Urinary bladder (tissue), 4 donors: ENCODE data around the gene HSPB8. TPM values are rescaled to one million over a fixed set of nuclear protein-coding genes. Genes with fewer than 3 reads are reported as not detected.

Source experiments
- DNase-seq: peaks from one replicate; pipeline ENCODE4 v3.0.0-alpha.2; 2015; ENCODE audit errors: extremely low spot score
- H3K27ac ChIP-seq: one replicate; pipeline ENCODE4 v1.5.1; 2013; ENCODE audit warnings: low read depth, mild to moderate bottlenecking, moderate library complexity
- H3K36me3 ChIP-seq: one replicate; pipeline ENCODE4 v1.6.1; 2013; ENCODE audit warnings: mild to moderate bottlenecking, moderate library complexity; ENCODE audit not compliant: insufficient read depth
- H3K4me1 ChIP-seq: one replicate; pipeline ENCODE4 v1.6.1; 2013; ENCODE audit warnings: mild to moderate bottlenecking, moderate library complexity; ENCODE audit not compliant: insufficient read depth
- H3K4me3 ChIP-seq: one replicate; pipeline ENCODE4 v1.5.1; 2013; ENCODE audit warnings: low read depth, low read length
- WGBS: extraction: QIAGEN DNeasy Blood & Tissue Kit; methylation state at CpG from one replicate; pipeline ENCODE4 v1.1.7; 2013; 5-methylcytosine and 5-hydroxymethylcytosine counted together
- polyA plus RNA-seq: library from polyadenylated mRNA; stranded (reverse); fragments of 200-250 nt; gene quantifications from one replicate; pipeline ENCODE4 v1.2.3, GENCODE V29; 2013
- total RNA-seq: library from RNA; depleted of rRNA; stranded (reverse); fragments of >200 nt; gene quantifications from one replicate; pipeline ENCODE4 v1.2.3, GENCODE V29; 2014
- donor health status: healthy with polysubstance abuse.
- donor health status: healthy.

HSPB8 gene, protein sequence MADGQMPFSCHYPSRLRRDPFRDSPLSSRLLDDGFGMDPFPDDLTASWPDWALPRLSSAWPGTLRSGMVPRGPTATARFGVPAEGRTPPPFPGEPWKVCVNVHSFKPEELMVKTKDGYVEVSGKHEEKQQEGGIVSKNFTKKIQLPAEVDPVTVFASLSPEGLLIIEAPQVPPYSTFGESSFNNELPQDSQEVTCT
- 47.8 TPM for total RNA-seq
- polyA plus RNA-seq, result 601 TPM

DNA sequence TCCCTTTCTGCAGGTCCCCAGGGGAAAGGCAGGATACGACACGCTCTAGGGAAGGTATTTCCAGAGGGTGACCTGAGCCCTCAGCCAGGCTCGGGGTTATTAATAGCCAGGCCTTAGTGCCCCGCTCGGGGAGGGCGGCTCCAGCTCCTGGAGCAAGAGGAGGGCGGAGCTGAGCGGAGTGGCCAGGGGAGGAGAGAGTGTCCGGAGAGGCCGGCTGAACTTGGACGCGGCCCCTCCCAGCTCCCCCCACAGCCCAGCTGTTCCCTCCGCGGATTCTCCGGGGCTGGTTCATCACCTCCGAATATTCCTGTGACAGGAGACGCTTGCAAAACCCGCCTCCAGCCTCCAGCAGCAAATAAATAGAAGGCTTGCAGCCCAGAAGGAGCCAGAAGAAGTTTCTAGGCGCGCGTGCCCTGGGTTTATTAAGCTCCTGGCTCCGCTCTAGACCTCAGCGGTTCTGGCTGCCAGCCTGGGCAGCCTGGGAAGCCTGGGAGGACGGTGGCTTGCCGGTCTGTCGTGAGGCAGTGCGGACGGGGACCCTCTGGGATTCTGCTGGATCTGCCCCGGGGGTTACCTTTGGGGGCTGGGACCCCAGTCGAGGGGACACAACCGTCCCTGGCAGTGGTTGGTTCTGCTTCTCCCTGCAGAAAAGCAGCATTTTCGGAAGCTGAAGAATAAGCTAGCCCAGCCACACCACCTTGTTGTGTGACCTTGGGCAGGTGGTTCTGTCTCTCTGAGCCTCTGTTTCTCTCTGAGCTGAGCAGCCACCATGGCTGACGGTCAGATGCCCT, at the start of gene HSPB8:
Gene HSPB8, plus strand, starts transcription at position 388 of the 791 bp plus-strand sequence. Its CDS starts 382 bp downstream, at position 770.
- 3% methylated on average over 33 of the region's 33 CpGs for WGBS
- no peak for DNase-seq
- Histone ChIP-seq H3K27ac (peak within 1 kb of the TSS; percentile 69), H3K36me3 (no peaks in the 10 kb centered on the region), H3K4me1 (peaks cover 2% of the 10 kb centered on the region), H3K4me3 (peak within 1 kb of the TSS; percentile 51)

DNA sequence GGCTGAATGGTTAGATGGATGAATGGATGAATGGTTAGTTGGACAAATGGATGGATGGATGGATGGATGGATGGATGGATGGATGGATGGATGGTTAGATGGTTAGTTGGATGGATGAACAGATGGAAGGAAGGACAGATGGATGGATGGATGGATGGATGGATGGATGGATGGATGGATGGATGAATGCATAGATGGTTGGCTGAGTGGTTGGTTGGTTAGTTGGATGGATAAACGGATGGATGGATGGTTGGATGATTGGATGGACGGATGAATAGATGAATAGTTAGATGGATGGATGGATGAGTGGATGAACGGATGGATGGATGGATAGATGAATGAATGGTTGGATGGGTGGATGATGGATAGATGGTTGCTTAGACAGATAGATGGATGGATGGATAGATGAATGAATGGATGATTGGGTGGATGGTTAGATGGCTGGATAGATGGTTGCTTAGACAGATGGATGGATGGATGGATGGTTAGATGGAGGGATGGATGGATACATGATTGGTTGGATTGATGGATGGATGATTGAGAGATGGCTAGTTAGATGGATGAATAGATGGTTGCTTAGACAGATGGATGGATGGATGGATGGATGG, 48.8 kb upstream of the HSPB8 start:
- 79% methylated on average over 3 of the region's 3 CpGs for WGBS
- H3K36me3 ChIP-seq, result no peaks in the 10 kb centered on the region
- H3K4me1 ChIP-seq, result no peaks in the 10 kb centered on the region
- H3K27ac ChIP-seq, result no peak overlapping the region
- no peak for DNase-seq
- H3K4me3 ChIP-seq, result no peak overlapping the region

DNA sequence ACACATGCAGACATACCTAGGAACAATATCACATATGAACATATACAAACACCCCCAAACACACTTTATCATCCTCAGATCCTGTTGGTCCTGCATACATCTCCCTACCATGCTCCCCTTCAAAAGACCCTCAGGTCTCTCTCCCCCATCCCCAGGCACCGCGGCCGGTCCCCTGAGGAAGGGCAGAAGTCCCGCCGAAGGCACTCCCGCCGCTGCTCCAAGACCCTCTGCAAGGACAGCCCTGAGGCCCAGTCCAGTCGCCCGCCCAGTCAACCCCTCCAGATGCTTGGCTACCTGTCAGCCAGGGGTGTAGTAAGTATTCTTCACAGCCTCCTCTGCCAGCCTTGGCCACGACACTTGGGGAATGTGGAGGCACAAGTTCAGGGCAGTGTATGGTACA, 48.2 kb upstream of the HSPB8 start:
- Histone ChIP-seq H3K4me1 (no peaks in the 10 kb centered on the region), H3K36me3 (no peaks in the 10 kb centered on the region), H3K4me3 (no peak overlapping the region), H3K27ac (no peak overlapping the region)
- DNase-seq, result no peak
- 93% methylated on average over 10 of the region's 10 CpGs for WGBS

DNA sequence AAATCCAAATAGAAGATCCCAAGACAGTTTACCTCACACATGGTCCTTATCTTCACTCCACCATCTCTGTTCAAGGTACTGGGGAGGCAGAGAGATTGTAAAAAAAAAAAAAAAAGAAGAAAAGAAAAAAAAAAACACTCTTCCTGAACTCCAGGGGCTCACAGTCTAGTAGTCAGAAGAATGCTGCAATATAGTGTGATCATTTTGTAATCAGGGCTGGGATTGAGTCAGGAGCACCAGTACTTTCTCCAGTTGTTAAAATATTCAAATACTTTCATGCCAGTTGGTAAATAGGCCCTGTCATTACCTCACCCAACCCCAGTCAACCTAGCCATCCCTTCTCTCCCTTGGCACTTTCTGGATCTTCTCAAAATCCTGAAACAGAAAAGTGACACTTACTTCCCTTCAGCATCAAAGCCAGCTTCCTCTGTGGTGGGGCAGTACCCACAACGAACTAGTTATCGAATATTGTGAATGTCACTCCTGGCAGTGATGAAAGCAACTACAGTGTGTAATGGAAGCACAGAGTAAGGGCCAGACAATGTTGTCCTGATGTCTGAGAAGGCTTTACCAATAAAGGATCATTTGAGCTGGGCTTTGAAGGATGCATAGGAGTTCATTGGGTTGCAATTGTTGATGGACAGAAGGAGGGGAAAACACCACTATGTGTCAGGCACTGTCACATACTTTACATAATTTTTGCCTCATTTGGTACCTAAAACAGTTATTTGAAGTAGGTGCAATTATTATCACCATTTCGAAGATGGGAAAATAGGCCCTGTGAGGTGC, 44.3 kb upstream of the HSPB8 start:
- 72% methylated on average over 3 of the region's 3 CpGs for WGBS
- Histone ChIP-seq H3K4me3 (no peak overlapping the region), H3K36me3 (no peaks in the 10 kb centered on the region), H3K27ac (no peak overlapping the region), H3K4me1 (no peaks in the 10 kb centered on the region)
- no peak for DNase-seq

DNA sequence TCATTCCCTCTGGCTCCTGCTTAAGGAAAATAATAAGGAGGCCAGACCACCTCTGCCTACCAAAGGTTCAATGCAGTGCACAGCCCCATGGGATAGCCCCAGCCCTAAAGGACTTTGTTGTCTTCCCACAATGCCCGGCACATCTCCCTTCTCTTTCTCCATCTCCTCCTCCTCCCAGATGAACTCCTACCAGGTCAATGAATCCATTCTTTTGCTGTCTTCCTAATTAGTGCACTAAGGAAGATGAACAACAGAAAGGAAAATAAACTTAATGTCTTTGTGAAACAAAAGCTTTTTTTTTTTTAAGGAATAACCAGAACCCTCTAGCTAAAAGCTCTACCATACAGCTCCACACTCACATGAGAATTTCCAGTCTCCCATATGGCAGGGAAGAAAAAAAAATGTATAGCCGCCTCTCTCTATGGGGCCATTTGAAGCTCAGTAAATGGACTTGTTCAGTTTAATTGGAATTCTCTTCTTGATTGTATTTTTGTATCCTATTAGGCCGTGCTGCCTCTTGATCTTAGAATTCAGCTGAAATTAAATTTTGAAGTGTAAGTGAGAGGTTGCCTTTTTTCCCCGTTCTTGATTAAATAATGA, 41.8 kb upstream of the HSPB8 start:
- no peak overlapping the region for H3K4me3 ChIP-seq
- H3K4me1 ChIP-seq, result no peaks in the 10 kb centered on the region
- H3K36me3 ChIP-seq, result no peaks in the 10 kb centered on the region
- no peak overlapping the region for H3K27ac ChIP-seq
- no peak for DNase-seq
- WGBS, result 75% methylated on average over 4 of the region's 4 CpGs

DNA sequence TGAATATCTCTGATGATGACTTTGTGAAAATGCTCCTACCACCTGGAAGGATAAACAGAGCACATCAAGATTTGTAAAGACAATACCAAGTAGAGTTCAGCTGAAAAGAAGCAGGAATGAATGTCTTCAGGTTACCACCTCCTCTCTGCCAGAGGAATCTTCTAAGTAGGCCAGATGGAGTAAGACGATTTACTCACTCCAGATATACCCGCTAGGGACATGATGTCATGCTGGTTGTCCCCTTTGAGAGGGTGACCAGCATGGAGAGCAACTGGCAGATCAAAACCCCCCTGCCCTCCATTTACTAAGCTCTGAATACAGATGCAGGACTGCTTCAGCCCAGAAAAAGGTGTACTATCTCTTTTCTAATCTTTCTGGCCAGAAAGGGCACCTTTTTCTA, 39.3 kb upstream of the HSPB8 start:
- 75% methylated on average over 2 of the region's 2 CpGs for WGBS
- Histone ChIP-seq H3K36me3 (no peaks in the 10 kb centered on the region), H3K27ac (no peak overlapping the region), H3K4me1 (no peaks in the 10 kb centered on the region), H3K4me3 (no peak overlapping the region)
- no peak for DNase-seq

DNA sequence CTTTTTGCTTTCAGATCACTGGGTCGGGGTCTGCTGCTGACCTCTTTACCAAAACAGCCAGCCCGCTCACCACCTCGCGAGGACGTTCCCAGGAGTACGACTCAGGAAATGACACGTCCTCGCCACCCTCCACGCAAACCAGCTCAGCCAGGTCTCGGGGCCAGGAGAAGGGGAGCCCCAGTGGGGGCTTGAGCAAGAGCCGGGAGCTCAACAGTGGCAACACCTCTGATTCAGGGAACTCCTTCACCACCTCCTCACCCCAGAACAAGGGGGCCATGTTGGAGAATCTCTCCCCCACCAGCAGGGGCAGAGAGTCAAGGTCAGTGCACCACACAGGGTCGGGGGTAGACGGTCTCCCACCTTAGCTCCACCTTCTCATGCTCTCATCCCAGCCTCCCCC, 33.4 kb upstream of the HSPB8 start:
- 53% methylated on average over 13 of the region's 13 CpGs for WGBS
- H3K4me1 ChIP-seq, result no peaks in the 10 kb centered on the region

DNA sequence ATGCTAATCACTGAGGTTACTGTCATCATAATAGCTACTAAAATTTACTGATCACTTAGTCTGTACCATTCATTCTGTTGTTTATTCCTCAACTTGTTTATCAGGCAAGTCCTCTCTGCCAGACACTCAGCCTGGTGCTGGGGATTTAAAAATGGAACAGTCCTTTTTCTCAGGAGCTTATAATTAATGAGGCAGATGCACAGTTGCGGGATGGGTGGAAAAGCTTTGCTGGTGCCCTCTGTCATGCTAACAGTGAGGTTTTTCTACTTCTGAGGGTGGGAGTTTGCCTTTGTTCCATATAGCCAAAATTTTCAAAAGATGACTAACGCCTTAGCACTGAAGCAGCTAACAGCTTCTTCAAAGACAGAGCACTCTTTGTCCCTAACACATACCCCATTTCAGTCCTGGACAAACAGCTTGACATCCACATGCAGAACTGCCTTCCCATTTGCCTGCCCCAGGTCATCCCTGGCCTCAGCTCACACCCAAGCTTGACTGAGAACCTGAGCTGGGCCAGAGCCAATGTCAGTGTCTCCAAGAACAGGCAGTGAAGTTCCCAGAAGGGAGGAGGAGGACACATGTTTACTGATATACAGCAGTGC, 30.8 kb upstream of the HSPB8 start:
- H3K36me3 ChIP-seq, result no peaks in the 10 kb centered on the region
- WGBS, result 74% methylated on average over 2 of the region's 2 CpGs
- no peak overlapping the region for H3K4me3 ChIP-seq
- no peak for DNase-seq
- no peak overlapping the region for H3K27ac ChIP-seq
- no peaks in the 10 kb centered on the region for H3K4me1 ChIP-seq

More for the DNA sequence above, 33.4 kb upstream of the HSPB8 start:
- H3K4me3 ChIP-seq, result no peak overlapping the region
- no peak overlapping the region for H3K27ac ChIP-seq
- H3K36me3 ChIP-seq, result no peaks in the 10 kb centered on the region
- DNase-seq, result no peak

DNA sequence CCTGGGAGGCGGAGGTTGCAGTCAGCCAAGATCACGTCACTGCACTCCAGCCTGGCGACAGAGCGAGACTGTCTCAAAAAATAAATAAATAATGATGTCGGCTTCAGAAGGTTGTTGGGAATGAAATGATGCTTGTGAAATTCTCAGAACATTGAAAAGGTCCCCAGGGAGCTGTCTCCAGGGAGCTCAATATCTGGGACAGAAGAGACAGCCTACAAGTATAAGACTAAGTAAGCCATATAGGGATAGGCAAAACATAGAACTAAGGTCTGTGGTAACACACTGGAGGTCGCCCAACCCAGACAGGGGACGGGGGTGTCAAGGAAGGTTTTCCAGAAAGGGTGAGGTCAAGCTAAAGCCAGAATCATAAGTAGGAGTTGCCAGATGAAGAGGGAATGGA, 29.5 kb upstream of the HSPB8 start:
- Histone ChIP-seq H3K4me1 (no peaks in the 10 kb centered on the region), H3K27ac (no peak overlapping the region), H3K4me3 (no peak overlapping the region), H3K36me3 (no peaks in the 10 kb centered on the region)
- WGBS, result 89% methylated on average over 7 of the region's 7 CpGs
- no peak for DNase-seq

DNA sequence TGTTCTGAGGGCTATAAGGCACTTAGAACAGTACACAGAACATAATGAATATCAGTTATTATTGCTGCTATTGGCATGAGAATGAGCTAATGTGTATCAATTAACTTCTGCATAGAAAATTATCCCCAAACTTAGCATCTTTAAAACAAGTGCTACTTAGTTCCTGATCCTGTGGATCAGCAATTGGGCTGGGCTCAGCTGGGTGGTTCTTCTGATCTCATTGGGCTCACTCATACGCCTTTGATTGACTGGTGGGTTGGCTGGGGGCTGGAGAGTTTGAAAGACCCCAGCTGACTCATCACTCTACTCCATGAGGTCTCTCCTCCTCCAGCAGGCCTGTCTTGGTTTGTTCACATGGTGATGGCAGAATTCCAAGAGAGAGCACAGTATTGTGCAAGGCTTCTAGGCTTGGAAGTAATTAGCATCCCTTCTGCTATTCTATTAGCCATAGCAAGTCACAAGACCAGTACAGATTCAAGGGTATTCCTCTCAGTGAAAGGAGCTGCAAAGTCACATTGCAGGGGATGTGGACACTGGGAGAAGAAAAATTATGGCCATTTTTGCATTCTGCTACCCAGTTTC, 27.2 kb upstream of the HSPB8 start:
- Histone ChIP-seq H3K36me3 (no peaks in the 10 kb centered on the region), H3K27ac (no peak overlapping the region), H3K4me1 (no peaks in the 10 kb centered on the region), H3K4me3 (no peak overlapping the region)
- 94% methylated on average over 1 of the region's 1 CpG for WGBS
- DNase-seq, result no peak

DNA sequence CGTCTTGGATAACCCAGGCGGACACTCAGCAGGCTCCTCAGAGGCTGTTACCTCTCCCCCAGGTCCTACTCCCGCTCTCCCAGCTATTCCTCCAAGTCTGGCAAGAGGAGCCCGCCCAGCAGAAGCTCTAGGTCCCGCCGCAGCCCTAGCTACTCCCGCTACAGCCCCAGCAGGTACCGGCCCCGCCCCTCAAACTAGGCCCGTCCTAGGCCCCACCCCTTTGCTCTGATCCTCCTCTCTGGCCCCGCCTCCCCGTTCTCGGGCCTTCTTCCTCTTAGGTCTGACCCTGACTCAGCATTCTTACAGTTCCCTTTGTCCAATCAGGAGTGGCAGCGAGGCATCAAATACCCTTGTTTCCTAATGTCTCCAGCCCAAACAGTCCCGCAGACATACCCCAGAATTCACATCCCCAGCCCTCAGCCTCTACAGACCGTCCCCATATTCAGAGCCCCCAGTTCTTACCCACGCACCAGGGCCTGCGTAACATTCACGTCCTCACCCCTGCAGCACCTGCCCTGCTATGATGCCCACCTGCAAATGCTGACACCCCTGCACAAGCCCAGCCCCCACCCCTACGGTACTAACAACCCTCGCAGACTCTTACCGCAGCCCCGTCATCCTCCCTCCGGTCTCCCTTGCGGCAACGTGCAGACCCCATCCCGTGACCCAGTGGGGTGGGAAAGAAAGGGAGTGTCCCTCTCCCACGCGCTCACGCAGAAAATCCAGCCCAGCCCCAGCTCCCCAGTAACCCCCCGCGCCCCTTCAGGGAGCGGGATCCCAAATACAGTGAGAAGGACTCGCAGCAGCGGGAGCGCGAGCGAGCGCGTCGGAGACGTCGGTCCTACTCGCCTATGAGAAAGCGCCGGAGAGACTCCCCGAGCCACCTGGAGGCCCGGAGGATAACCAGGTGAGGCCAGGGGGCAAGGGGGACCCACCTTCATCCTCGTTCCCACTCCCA, 25.0 kb upstream of the HSPB8 start:
- Histone ChIP-seq H3K36me3 (no peaks in the 10 kb centered on the region), H3K4me3 (no peak overlapping the region), H3K4me1 (no peaks in the 10 kb centered on the region), H3K27ac (no peak overlapping the region)
- 35% methylated on average over 49 of the region's 49 CpGs for WGBS
- no peak for DNase-seq

DNA sequence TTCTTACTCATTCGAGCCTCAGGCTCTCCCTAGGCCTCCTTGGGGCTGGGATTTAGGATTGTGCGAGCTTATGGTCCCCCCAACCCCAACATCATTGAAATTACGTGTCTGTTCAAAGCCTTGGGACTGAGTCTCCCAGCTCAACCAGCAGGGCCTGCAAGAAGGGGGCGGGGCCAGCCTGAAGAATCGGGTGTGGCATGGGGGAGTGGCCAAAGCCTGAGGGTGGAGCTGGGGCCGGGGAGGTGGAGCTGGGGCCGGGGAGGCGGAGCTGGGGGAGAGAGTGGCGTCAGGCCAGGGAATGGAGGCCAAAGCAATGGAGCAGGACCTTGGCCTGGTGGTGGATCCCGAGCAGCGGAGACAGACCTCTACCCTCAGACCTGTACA, 24.3 kb upstream of the HSPB8 start:
- Histone ChIP-seq H3K4me1 (no peaks in the 10 kb centered on the region), H3K27ac (no peak overlapping the region), H3K4me3 (no peak overlapping the region), H3K36me3 (no peaks in the 10 kb centered on the region)
- WGBS, result 60% methylated on average over 11 of the region's 11 CpGs
- no peak for DNase-seq
